A549 (cell line): Measurements from ENCODE around the gene GREM1. TPM values are rescaled to one million over a fixed set of nuclear protein-coding genes. Genes with fewer than 3 reads are reported as not detected.

ENCODE experiments used
- ATAC-seq, 2 experiments: fragments of 200-7000 bp in 1 of 2; fragments of >200 bp in 1 of 2; cut with Nextera tagmentation in 1 of 2; cut with Tn5 transposase in 1 of 2; 3 replicates each; pipeline versions ENCODE4 v1.8.0 to v1.9.1; 2018 to 2020; ENCODE audit warnings: mild to moderate bottlenecking in 1 of 2, moderate library complexity in 1 of 2
- CTCF ChIA-PET: fragments of 300-600 bp; sonication (Branson Sonifier 250); formaldehyde crosslinking; extraction: SDS; loops from one replicate; lab custom pipeline; 2021; ENCODE audit warnings: antibody characterized with exemption, inconsistent platforms; lab: Yijun Ruan, JAX
- POLR2A ChIA-PET: fragments of 350-600 bp; formaldehyde crosslinking; extraction: SDS; loops from one replicate; lab custom pipeline; 2021; ENCODE audit warnings: antibody characterized with exemption, inconsistent platforms; lab: Yijun Ruan, JAX
- DNase-seq, 2 experiments: peaks; one replicate each; pipeline versions ENCODE4 v3.0.0 to v3.0.0-alpha.2; 2011 to 2016; ENCODE audit warnings: low read depth in 1 of 2, low spot score in 1 of 2
- FAIRE-seq: peaks from 2 replicates; lab custom pipeline; 2011; peaks lifted over from hg19 to GRCh38; lab: Jason Lieb, UNC
- H3K27ac ChIP-seq, 2 experiments: fragments of >200 bp; sonication (Bioruptor Twin); formaldehyde crosslinking; 3 replicates each; pipeline ENCODE4 v1.5.1; 2016 to 2017
- H3K4me1 ChIP-seq: fragments of >200 bp; sonication (Bioruptor Twin); formaldehyde crosslinking; 3 replicates; pipeline ENCODE4 v1.6.1; 2016
- H3K4me2 ChIP-seq: fragments of >200 bp; sonication (Bioruptor Twin); formaldehyde crosslinking; 3 replicates; pipeline ENCODE4 v1.6.1; 2016
- H3K4me3 ChIP-seq: fragments of >200 bp; sonication (Bioruptor Twin); formaldehyde crosslinking; 3 replicates; pipeline ENCODE4 v1.5.1; 2016
- H3K9me3 ChIP-seq: fragments of >200 bp; sonication (Bioruptor Twin); formaldehyde crosslinking; 3 replicates; pipeline ENCODE4 v1.6.1; 2016
- ATOH8 ChIP-seq: fragments of 250-450 bp; sonication (Bioruptor Pico); IDR thresholded peaks from 2 replicates; pipeline ENCODE4 v1.5.0; 2020; ENCODE audit warnings: low read depth, mild to moderate bottlenecking, moderate library complexity
- BCL3 ChIP-seq: fragments of >200 bp; sonication (Bioruptor Twin); formaldehyde crosslinking; IDR thresholded peaks from 3 replicates; pipeline ENCODE4 v1.6.1; 2016
- CBX2 ChIP-seq: fragments of 200-600 bp; sonication (generic); IDR thresholded peaks from 2 replicates; pipeline ENCODE4 v1.6.1; 2016; ENCODE audit warnings: low read depth, mild to moderate bottlenecking, borderline replicate concordance
- CBX8 ChIP-seq: fragments of 200-600 bp; sonication (generic); IDR thresholded peaks from 2 replicates; pipeline ENCODE4 v1.6.1; 2016
- CHD4 ChIP-seq: fragments of 200-600 bp; sonication (generic); IDR thresholded peaks from 2 replicates; pipeline ENCODE4 v1.6.1; 2016; ENCODE audit warnings: antibody characterized with exemption, mild to moderate bottlenecking, borderline replicate concordance
- CTCF ChIP-seq: fragments of >200 bp; sonication (Bioruptor Twin); formaldehyde crosslinking; IDR thresholded peaks from 3 replicates; pipeline ENCODE4 v1.5.1; 2016
- E2F6 ChIP-seq: IDR thresholded peaks from 2 replicates; pipeline ENCODE4 v1.6.1; 2012; ENCODE audit warnings: low read depth, borderline replicate concordance
- EHF ChIP-seq: fragments of 250-450 bp; sonication (Bioruptor Pico); IDR thresholded peaks from 2 replicates; pipeline ENCODE4 v1.5.0; 2020; ENCODE audit warnings: mild to moderate bottlenecking
- EHMT2 ChIP-seq: fragments of 200-600 bp; sonication (generic); IDR thresholded peaks from 2 replicates; pipeline ENCODE4 v1.6.1; 2016; ENCODE audit warnings: antibody characterized with exemption, low read depth, mild to moderate bottlenecking, moderate library complexity
- EP300 ChIP-seq, 2 experiments: fragments of >200 bp; sonication (Bioruptor Twin); formaldehyde crosslinking; IDR thresholded peaks; 2 replicates in 1 of 2; 3 replicates in 1 of 2; pipeline ENCODE4 v1.6.1; 2016 to 2017
- FOXS1 ChIP-seq: fragments of 250-450 bp; sonication (Bioruptor Pico); IDR thresholded peaks from 2 replicates; pipeline ENCODE4 v1.5.0; 2020; ENCODE audit warnings: mild to moderate bottlenecking, moderate library complexity
- GATA3 ChIP-seq: IDR thresholded peaks from 2 replicates; pipeline ENCODE4 v1.6.1; 2012; ENCODE audit warnings: borderline replicate concordance
- HDAC2 ChIP-seq: fragments of 200-600 bp; sonication (generic); IDR thresholded peaks from 2 replicates; pipeline ENCODE4 v1.6.1; 2016
- HES2 ChIP-seq: fragments of >200 bp; sonication (Bioruptor Twin); formaldehyde crosslinking; IDR thresholded peaks from 2 replicates; pipeline ENCODE4 v1.6.1; 2016
- HEYL ChIP-seq: fragments of 250-450 bp; sonication (Bioruptor Pico); IDR thresholded peaks from 2 replicates; pipeline ENCODE4 v1.8.0; 2021; ENCODE audit warnings: mild to moderate bottlenecking, moderate library complexity
- HMGXB4 ChIP-seq: fragments of 250-450 bp; sonication (Bioruptor Pico); IDR thresholded peaks from 2 replicates; pipeline ENCODE4 v1.5.0; 2021; ENCODE audit warnings: mild to moderate bottlenecking, moderate library complexity, borderline replicate concordance
- HOXB13 ChIP-seq: fragments of 250-450 bp; sonication (Bioruptor Pico); IDR thresholded peaks from 2 replicates; pipeline ENCODE4 v1.5.0; 2020; ENCODE audit warnings: low read depth, mild to moderate bottlenecking, moderate library complexity
- KDM5A ChIP-seq: fragments of 200-600 bp; sonication (generic); IDR thresholded peaks from 2 replicates; pipeline ENCODE4 v1.6.1; 2016; ENCODE audit warnings: antibody characterized with exemption, mild to moderate bottlenecking
- MAFK ChIP-seq: fragments of 450-650 bp; IDR thresholded peaks from 2 replicates; pipeline ENCODE4 v1.6.1; 2014; ENCODE audit not compliant: partially characterized antibody
- MAX ChIP-seq: IDR thresholded peaks from 2 replicates; pipeline ENCODE4 v1.6.1; 2012
- NFE2L2 ChIP-seq: fragments of 150-350 bp; conservative IDR thresholded peaks from 2 replicates; pipeline ENCODE4 v1.6.1; 2014; ENCODE audit warnings: low read length
- NPAS2 ChIP-seq: fragments of 250-450 bp; sonication (Bioruptor Pico); IDR thresholded peaks from 2 replicates; pipeline ENCODE4 v1.8.0; 2022; ENCODE audit warnings: mild to moderate bottlenecking, moderate library complexity, borderline replicate concordance
- NR3C1 ChIP-seq: fragments of >200 bp; sonication (Bioruptor Twin); formaldehyde crosslinking; IDR thresholded peaks from 3 replicates; pipeline ENCODE4 v1.6.1; 2017
- POLR2A ChIP-seq: IDR thresholded peaks from 2 replicates; pipeline ENCODE4 v1.6.1; 2012; ENCODE audit warnings: mild to moderate bottlenecking, low read length
- RCOR1 ChIP-seq: fragments of 150-350 bp; IDR thresholded peaks from 2 replicates; pipeline ENCODE4 v1.6.1; 2014; ENCODE audit warnings: antibody characterized with exemption, low read length, low read depth
- REST ChIP-seq: fragments of 200-600 bp; sonication (generic); IDR thresholded peaks from 2 replicates; pipeline ENCODE4 v1.6.1; 2016; ENCODE audit warnings: antibody characterized with exemption, mild to moderate bottlenecking, moderate library complexity
- RFX5 ChIP-seq: fragments of 450-650 bp; IDR thresholded peaks from 2 replicates; pipeline ENCODE4 v1.7.1; 2014; ENCODE audit warnings: antibody characterized with exemption, mild to moderate bottlenecking, moderate library complexity
- RNF2 ChIP-seq: fragments of 200-600 bp; sonication (generic); IDR thresholded peaks from 2 replicates; pipeline ENCODE4 v1.6.1; 2016; ENCODE audit warnings: low read depth, mild to moderate bottlenecking, antibody characterized with exemption, moderate library complexity, borderline replicate concordance
- SREBF2 ChIP-seq: fragments of 450-650 bp; IDR thresholded peaks from 2 replicates; pipeline ENCODE4 v1.6.1; 2014; ENCODE audit warnings: mild to moderate bottlenecking, moderate library complexity
- ZFP36 ChIP-seq: fragments of 450-650 bp; IDR thresholded peaks from 2 replicates; pipeline ENCODE4 v1.6.1; 2014; ENCODE audit warnings: borderline replicate concordance; ENCODE audit not compliant: partially characterized antibody
- ZNF302 ChIP-seq: fragments of 250-450 bp; sonication (Bioruptor Pico); IDR thresholded peaks from 2 replicates; pipeline ENCODE4 v1.9.0; 2021; ENCODE audit warnings: inconsistent platforms, mild to moderate bottlenecking, moderate library complexity
- ZSCAN20 ChIP-seq: fragments of 250-450 bp; sonication (Bioruptor Pico); IDR thresholded peaks from 2 replicates; pipeline ENCODE4 v1.8.0; 2022; ENCODE audit warnings: mild to moderate bottlenecking, moderate library complexity
- WGBS: methylation state at CpG from one replicate; pipeline ENCODE4 v1.1.6; 2017; ENCODE audit errors: missing lambda C conversion rate; 5-methylcytosine and 5-hydroxymethylcytosine counted together
- polyA plus RNA-seq, 4 experiments: library from polyadenylated mRNA; depleted of rRNA in 3 of 4; stranded (reverse); fragments of >200 nt; fragmentation: RNase III in 1 of 4; extraction: RNeasy Plus Mini Kit Qiagen cat#74134 plus additional on column Dnase treatment in 1 of 4; gene quantifications; 2 replicates in 3 of 4; 3 replicates in 1 of 4; pipeline ENCODE4 v1.2.3, GENCODE V29; 2011 to 2017

GREM1 gene
- polyA plus RNA-seq, 2 of the 4 experiments (the other 2 are of a cell fraction): 4.4 to 10.5 TPM

GRCh38 chr15:32688151-32688639 is 29.6 kb upstream of the GREM1 start:
- ChIA-PET POLR2A (interaction anchor here (1.0 to 1.1 kb wide), 3 partner anchors 137 to 326 kb away, joined by 3 to 4 read pairs (median 3); no protein-coding TSS in a partner anchor), CTCF (interaction anchor here (0.5 to 5.4 kb wide), 7 partner anchors 13 to 268 kb away, joined by 3 to 29 read pairs (median 6); no protein-coding TSS in a partner anchor)
- Histone ChIP-seq H3K27ac (peak overlapping the region; percentile 69 to 74), H3K4me1 (peaks cover 38% of the 10 kb centered on the region), H3K9me3 (0 out of 3 replicates have a peak, but pooled peaks cover 6% of the 10 kb centered on the region), H3K4me2 (peak overlapping the region; percentile 60), H3K4me3 (no peak overlapping the region)
- DNase-seq (peak; percentile 37 to 85), ATAC-seq (peak; percentile 86 to 91), FAIRE-seq (peak; percentile 86)
- whole genome bisulfite sequencing: 5% methylated on average over 2 of the region's 2 CpGs
- TF ChIP-seq NPAS2 (CRISPR knock-in tag) (no peak), ATOH8 (no peak), HEYL (CRISPR knock-in tag) (no peak), REST (no peak), POLR2A (no peak), RFX5 (no peak), HOXB13 (CRISPR knock-in tag) (no peak), MAFK (peak; percentile 68), GATA3 (peak; percentile 64; the same call in 1 of the 2 replicates), KDM5A (no peak), CHD4 (no peak), EHMT2 (no peak), ZFP36 (no peak), FOXS1 (CRISPR knock-in tag) (no peak), MAX (peak; percentile 71), SREBF2 (no peak), NR3C1 (no peak), EHF (no peak), CBX8 (no peak), CTCF (no peak), E2F6 (no peak), HDAC2 (no peak), EP300 (IDR thresholded peaks at IDR 0.05) (peak; percentile 26 to 61; a peak in 2 of 5 replicates), HES2 (no peak), RCOR1 (no peak), ZSCAN20 (CRISPR knock-in tag) (no peak), NFE2L2 (no peak), ZNF302 (no peak), CBX2 (no peak), BCL3 (no peak), RNF2 (no peak), HMGXB4 (CRISPR knock-in tag) (no peak)
